Ishikawa (cell line): ENCODE measurements around the gene CSTF3.

Experiments used
- EP300 ChIP-seq: IDR thresholded peaks from 2 replicates; pipeline ENCODE4 v1.6.1; 2012; ENCODE audit warnings: borderline replicate concordance
- NFIC ChIP-seq: IDR thresholded peaks from 2 replicates; pipeline ENCODE4 v1.6.1; 2012
- RAD21 ChIP-seq: IDR thresholded peaks from 2 replicates; pipeline ENCODE4 v1.6.1; 2012; ENCODE audit warnings: low read depth
- REST ChIP-seq: IDR thresholded peaks from 2 replicates; pipeline ENCODE4 v1.6.1; 2012; ENCODE audit warnings: low read depth, mild to moderate bottlenecking
- TEAD4 ChIP-seq: IDR thresholded peaks from 2 replicates; pipeline ENCODE4 v1.6.1; 2012
- YY1 ChIP-seq: IDR thresholded peaks from 2 replicates; pipeline ENCODE4 v1.6.1; 2012; ENCODE audit warnings: low read depth
- ZBTB7A ChIP-seq: IDR thresholded peaks from 2 replicates; pipeline ENCODE4 v1.6.1; 2012; ENCODE audit warnings: low read depth

- TF ChIP-seq TEAD4 (no peak), RAD21 (no peak), EP300 (no peak), YY1 (no peak), NFIC (no peak), REST (no peak), ZBTB7A (no peak)
These were observed 27.5 kb downstream of the CSTF3 start for GRCh38 chr11:33133761-33134160.
